Measurements from ENCODE around the gene IGF2R.
"Not testable (repeated sequence)": the region's sequence is repeated elsewhere in the genome, so short reads cannot be mapped to it uniquely, and the experiment has no call there.

Gene IGF2R

DNA sequence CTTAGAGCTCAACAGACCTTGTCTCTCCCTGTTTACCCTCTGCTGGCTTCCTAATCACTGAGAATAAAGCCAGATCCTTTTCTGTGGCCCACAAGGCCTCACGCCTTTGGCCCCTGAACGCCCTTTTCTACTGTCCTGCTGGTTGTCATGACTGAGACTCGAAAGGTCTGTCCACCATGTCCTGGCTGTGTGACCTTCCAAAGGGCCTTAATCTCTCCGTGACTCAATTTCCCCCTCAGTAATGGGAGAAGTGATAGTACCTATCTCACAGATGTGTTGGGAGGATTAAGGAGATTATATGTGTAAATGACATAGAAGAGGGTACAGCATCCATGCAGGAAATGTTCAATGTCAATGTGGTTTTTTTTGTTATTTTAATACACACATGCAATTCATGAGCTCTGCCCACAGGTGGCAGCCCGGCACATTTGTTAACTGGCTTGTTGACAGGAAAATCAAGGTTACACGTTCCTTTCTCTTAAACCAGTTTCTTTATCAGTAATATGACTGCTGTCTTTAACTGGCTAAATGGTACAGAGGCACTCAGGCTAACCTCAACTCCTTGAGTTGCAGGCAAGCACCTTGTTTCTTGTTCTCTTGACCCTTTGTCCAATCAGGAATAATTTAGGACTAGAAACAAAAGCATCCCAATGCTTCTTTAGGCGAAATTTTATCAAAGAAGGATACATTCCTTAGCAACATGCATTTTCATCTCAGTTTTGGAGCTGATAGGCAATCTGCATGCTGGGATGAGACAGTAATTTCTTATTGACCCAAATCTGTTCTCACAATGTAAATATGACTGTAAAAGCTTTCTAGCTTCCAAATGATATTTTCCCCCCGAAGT, 169.3 kb downstream of the IGF2R start:
- Histone ChIP-seq H2AFZ (ENCODE audit: low read length) (no peak overlapping the region), H3K4me1 (ENCODE audit: low read length) (no peaks in the 10 kb centered on the region), H4K20me1 (ENCODE audit: insufficient read depth, low read length) (no peaks in the 10 kb centered on the region), H3K9ac (ENCODE audit: low read length) (no peak overlapping the region), H3K27ac (ENCODE audit: low read length) (no peak overlapping the region), H3K27me3 (replicated peaks; ENCODE audit: insufficient read depth, low read length) (no peaks in the 10 kb centered on the region), H3K9me3 (replicated peaks; ENCODE audit: insufficient read depth, low read length) (no peaks in the 10 kb centered on the region), H3K36me3 (replicated peaks; ENCODE audit: insufficient read depth, low read length) (no peaks in the 10 kb centered on the region), H3K9me2 (replicated peaks; ENCODE audit: insufficient read depth, low read length) (no peaks in the 10 kb centered on the region), H3K79me2 (ENCODE audit: low read length) (no peaks in the 10 kb centered on the region), H3K4me3 (ENCODE audit: low read length) (no peak overlapping the region), H3F3A (ENCODE audit: insufficient read depth, low read length) (no peaks in the 10 kb centered on the region), H3K4me2 (ENCODE audit: low read depth, low read length) (no peak overlapping the region)
- no peak for TF ChIP-seq EZH2 (optimal IDR thresholded peaks at IDR 0.05; ENCODE audit: low read depth, low read length)
- TF ChIP-seq, protein P1, sequence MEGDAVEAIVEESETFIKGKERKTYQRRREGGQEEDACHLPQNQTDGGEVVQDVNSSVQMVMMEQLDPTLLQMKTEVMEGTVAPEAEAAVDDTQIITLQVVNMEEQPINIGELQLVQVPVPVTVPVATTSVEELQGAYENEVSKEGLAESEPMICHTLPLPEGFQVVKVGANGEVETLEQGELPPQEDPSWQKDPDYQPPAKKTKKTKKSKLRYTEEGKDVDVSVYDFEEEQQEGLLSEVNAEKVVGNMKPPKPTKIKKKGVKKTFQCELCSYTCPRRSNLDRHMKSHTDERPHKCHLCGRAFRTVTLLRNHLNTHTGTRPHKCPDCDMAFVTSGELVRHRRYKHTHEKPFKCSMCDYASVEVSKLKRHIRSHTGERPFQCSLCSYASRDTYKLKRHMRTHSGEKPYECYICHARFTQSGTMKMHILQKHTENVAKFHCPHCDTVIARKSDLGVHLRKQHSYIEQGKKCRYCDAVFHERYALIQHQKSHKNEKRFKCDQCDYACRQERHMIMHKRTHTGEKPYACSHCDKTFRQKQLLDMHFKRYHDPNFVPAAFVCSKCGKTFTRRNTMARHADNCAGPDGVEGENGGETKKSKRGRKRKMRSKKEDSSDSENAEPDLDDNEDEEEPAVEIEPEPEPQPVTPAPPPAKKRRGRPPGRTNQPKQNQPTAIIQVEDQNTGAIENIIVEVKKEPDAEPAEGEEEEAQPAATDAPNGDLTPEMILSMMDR (IDR thresholded peaks at IDR 0.05; ENCODE audit: low read length): peak; percentile 54
- no peak for TF ChIP-seq EZH2phosphoT487 (IDR thresholded peaks at IDR 0.05; ENCODE audit: low read length)
- DNase-seq: peak; percentile 43

DNA sequence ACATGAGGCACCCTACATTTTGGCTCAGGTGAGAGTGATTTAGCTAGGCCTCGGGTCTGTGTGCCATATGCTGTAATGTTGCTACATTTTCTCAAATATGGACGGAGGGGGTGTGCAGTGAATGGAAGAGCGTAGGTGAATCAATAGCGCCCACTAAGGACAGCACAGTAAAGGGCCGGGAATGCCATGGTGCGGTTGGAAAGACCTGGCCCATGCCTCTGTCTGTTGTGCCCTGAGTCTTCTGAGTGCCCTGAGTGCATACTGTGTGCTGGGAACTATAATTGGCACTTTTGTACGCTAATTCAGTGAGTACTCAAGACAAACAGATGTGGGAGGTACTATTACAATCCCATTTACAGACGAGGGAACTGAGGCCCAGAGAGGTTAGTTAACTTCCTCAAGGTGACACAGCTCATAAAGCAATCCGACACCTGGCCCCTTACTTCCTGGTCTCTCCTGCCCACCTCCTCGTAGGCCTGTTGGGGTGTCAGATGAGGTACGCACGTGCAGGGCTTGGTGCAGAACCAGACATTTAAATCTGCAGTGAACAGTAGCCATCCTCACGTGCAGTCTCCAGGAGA, 170.0 kb downstream of the IGF2R start:
- H3K9me3 ChIP-seq (replicated peaks; ENCODE audit: insufficient read depth, low read length): no peaks in the 10 kb centered on the region
- H3K4me3 ChIP-seq (ENCODE audit: low read length): no peak overlapping the region
- H3K79me2 ChIP-seq (ENCODE audit: low read length): no peaks in the 10 kb centered on the region
- DNase-seq: no peak
- H3F3A ChIP-seq (ENCODE audit: insufficient read depth, low read length): no peaks in the 10 kb centered on the region
- TF ChIP-seq EZH2phosphoT487 (IDR thresholded peaks at IDR 0.05; ENCODE audit: low read length) (no peak), EZH2 (optimal IDR thresholded peaks at IDR 0.05; ENCODE audit: low read depth, low read length) (no peak)
- TF ChIP-seq, protein P1 (IDR thresholded peaks at IDR 0.05; ENCODE audit: low read length): no peak
- H3K9ac ChIP-seq (ENCODE audit: low read length): no peak overlapping the region
- no peak overlapping the region for H3K27ac ChIP-seq (ENCODE audit: low read length)
- H2AFZ ChIP-seq (ENCODE audit: low read length): no peak overlapping the region
- no peaks in the 10 kb centered on the region for H4K20me1 ChIP-seq (ENCODE audit: insufficient read depth, low read length)
- H3K9me2 ChIP-seq (replicated peaks; ENCODE audit: insufficient read depth, low read length): no peaks in the 10 kb centered on the region
- H3K36me3 ChIP-seq (replicated peaks; ENCODE audit: insufficient read depth, low read length): no peaks in the 10 kb centered on the region
- H3K27me3 ChIP-seq (replicated peaks; ENCODE audit: insufficient read depth, low read length): no peaks in the 10 kb centered on the region
- no peak overlapping the region for H3K4me2 ChIP-seq (ENCODE audit: low read depth, low read length)
- no peaks in the 10 kb centered on the region for H3K4me1 ChIP-seq (ENCODE audit: low read length)

DNA sequence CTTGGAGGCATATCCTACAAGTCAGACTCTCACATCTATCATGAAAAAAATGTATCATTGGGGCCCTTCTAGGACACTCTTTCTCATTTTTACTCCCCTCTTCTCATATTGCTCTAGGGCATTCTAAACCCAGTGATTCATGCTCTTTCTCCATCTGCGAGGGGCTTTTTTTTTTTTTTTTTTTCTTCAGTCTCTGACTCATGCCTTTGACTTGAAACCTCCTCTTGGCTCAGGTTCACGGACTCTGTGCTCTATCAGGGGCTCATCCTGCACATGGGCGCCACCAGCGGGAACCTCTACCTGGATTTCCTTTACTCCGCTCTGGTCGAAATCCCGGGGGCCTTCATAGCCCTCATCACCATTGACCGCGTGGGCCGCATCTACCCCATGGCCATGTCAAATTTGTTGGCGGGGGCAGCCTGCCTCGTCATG, 170.6 kb downstream of the IGF2R start:
- H3F3A ChIP-seq (ENCODE audit: insufficient read depth, low read length): no peaks in the 10 kb centered on the region
- H3K4me1 ChIP-seq (ENCODE audit: low read length): no peaks in the 10 kb centered on the region
- H3K27me3 ChIP-seq (replicated peaks; ENCODE audit: insufficient read depth, low read length): no peaks in the 10 kb centered on the region
- H3K79me2 ChIP-seq (ENCODE audit: low read length): no peaks in the 10 kb centered on the region
- H3K9me3 ChIP-seq (replicated peaks; ENCODE audit: insufficient read depth, low read length): no peaks in the 10 kb centered on the region
- TF ChIP-seq EZH2phosphoT487 (IDR thresholded peaks at IDR 0.05; ENCODE audit: low read length) (no peak), EZH2 (optimal IDR thresholded peaks at IDR 0.05; ENCODE audit: low read depth, low read length) (no peak)
- TF ChIP-seq, protein P1 (IDR thresholded peaks at IDR 0.05; ENCODE audit: low read length): no peak
- H3K4me3 ChIP-seq (ENCODE audit: low read length): no peak overlapping the region
- no peak for DNase-seq
- no peaks in the 10 kb centered on the region for H3K36me3 ChIP-seq (replicated peaks; ENCODE audit: insufficient read depth, low read length)
- no peak overlapping the region for H3K9ac ChIP-seq (ENCODE audit: low read length)
- no peak overlapping the region for H2AFZ ChIP-seq (ENCODE audit: low read length)
- H3K9me2 ChIP-seq (replicated peaks; ENCODE audit: insufficient read depth, low read length): no peaks in the 10 kb centered on the region
- no peak overlapping the region for H3K27ac ChIP-seq (ENCODE audit: low read length)
- no peaks in the 10 kb centered on the region for H4K20me1 ChIP-seq (ENCODE audit: insufficient read depth, low read length)
- no peak overlapping the region for H3K4me2 ChIP-seq (ENCODE audit: low read depth, low read length)

DNA sequence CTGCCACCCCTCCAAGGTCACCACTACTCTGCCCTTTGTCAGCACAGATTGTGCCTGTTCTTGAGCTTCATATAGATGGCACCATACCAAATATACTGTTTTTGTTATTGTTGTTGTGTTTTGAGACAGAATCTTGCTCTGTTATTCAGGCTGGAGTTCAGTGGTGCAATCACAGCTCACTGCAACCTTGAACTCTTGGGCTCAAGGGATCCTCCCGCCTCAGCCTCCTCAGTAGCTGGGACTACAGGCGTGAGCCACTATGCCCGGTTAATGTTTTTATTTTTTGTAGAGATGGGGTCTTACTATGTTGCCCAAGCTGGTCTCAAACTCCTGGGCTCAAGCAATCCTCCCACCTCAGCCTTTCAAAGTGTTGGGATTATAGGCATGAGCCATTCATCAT, 171.6 kb downstream of the IGF2R start:
- H3K4me2 ChIP-seq (ENCODE audit: low read depth, low read length); H4K20me1 ChIP-seq (ENCODE audit: insufficient read depth, low read length); H3K27ac ChIP-seq (ENCODE audit: low read length); H3F3A ChIP-seq (ENCODE audit: insufficient read depth, low read length); H3K4me3 ChIP-seq (ENCODE audit: low read length); H3K27me3 ChIP-seq (replicated peaks; ENCODE audit: insufficient read depth, low read length); H2AFZ ChIP-seq (ENCODE audit: low read length); H3K36me3 ChIP-seq (replicated peaks; ENCODE audit: insufficient read depth, low read length); H3K4me1 ChIP-seq (ENCODE audit: low read length); H3K9me3 ChIP-seq (replicated peaks; ENCODE audit: insufficient read depth, low read length); H3K9me2 ChIP-seq (replicated peaks; ENCODE audit: insufficient read depth, low read length); H3K79me2 ChIP-seq (ENCODE audit: low read length); H3K9ac ChIP-seq (ENCODE audit: low read length); DNase-seq: not testable (repeated sequence)

Measured in MM.1S (cell line).